GM19397 (cell line): ENCODE results near the gene OSBPL10.
"Not testable (repeated sequence)": the region's sequence is repeated elsewhere in the genome, so short reads cannot be mapped to it uniquely, and the experiment has no call there.

ENCODE experiments used
- ATAC-seq: cut with Tn5 transposase; IDR thresholded peaks from one replicate; pipeline ENCODE4 v1.9.1; 2021; ENCODE audit warnings: mild to moderate bottlenecking, moderate library complexity; ENCODE audit not compliant: unreplicated experiment

OSBPL10 gene

GRCh38 chr3:31723701-31724100, 257.4 kb downstream of the OSBPL10 start:
- ATAC-seq = no peak

GRCh38 chr3:31721676-31722075, 259.4 kb downstream of the OSBPL10 start:
- no peak for ATAC-seq

GRCh38 chr3:31714495-31715280, 266.4 kb downstream of the OSBPL10 start:
- no peak for ATAC-seq

GRCh38 chr3:31713816-31714215, 267.2 kb downstream of the OSBPL10 start:
- ATAC-seq = no peak

GRCh38 chr3:31710123-31710803, 270.8 kb downstream of the OSBPL10 start:
- ATAC-seq = peak; percentile 71

- no peak for ATAC-seq
Observed at GRCh38 chr3:31709526-31709925, 271.5 kb downstream of the OSBPL10 start.

GRCh38 chr3:31709005-31709404, 272.1 kb downstream of the OSBPL10 start:
- ATAC-seq = no peak

GRCh38 chr3:31707286-31707685, 273.8 kb downstream of the OSBPL10 start:
- no peak for ATAC-seq

- ATAC-seq = no peak
Observed at GRCh38 chr3:31705736-31706135, 275.3 kb downstream of the OSBPL10 start.

- no peak for ATAC-seq
Observed at GRCh38 chr3:31704591-31705179, 276.4 kb downstream of the OSBPL10 start.

- ATAC-seq = no peak
Observed at GRCh38 chr3:31704156-31704555, 276.9 kb downstream of the OSBPL10 start.

- ATAC-seq = no peak
Observed at GRCh38 chr3:31701286-31701685, 279.8 kb downstream of the OSBPL10 start.

- no peak for ATAC-seq
Observed at GRCh38 chr3:31699309-31699953, 281.6 kb downstream of the OSBPL10 start.

- ATAC-seq = no peak
Observed at GRCh38 chr3:31696815-31697548, 284.1 kb downstream of the OSBPL10 start.

GRCh38 chr3:31696009-31696297, 285.1 kb downstream of the OSBPL10 start:
- no peak for ATAC-seq

- no peak for ATAC-seq
Observed at GRCh38 chr3:31695280-31696008, 285.6 kb downstream of the OSBPL10 start.

GRCh38 chr3:31693346-31693745, 287.7 kb downstream of the OSBPL10 start:
- ATAC-seq = no peak

GRCh38 chr3:31692751-31693150, 288.3 kb downstream of the OSBPL10 start:
- no peak for ATAC-seq

- no peak for ATAC-seq
Observed at GRCh38 chr3:31690771-31691170, 290.3 kb downstream of the OSBPL10 start.

GRCh38 chr3:31689523-31689922, 291.5 kb downstream of the OSBPL10 start:
- not testable (repeated sequence) for ATAC-seq
